Activated CD8-positive, alpha-beta memory T cell treated with anti-CD3 and anti-CD28 coated beads for 24 hours (primary cell): ENCODE measurements around the gene GPAT2.
"Not testable (repeated sequence)": the region's sequence is repeated elsewhere in the genome, so short reads cannot be mapped to it uniquely, and the experiment has no call there.

Experiments
- DNase-seq: peaks from one replicate; pipeline ENCODE4 v3.0.0-alpha.2; 2020

The GPAT2 gene

GRCh38 chr2:96022701-96023447 is 11.8 kb downstream of the GPAT2 start:
- peak; percentile 91 for DNase-seq

GRCh38 chr2:96022126-96022525 is 12.6 kb downstream of the GPAT2 start:
- not testable (repeated sequence) for DNase-seq

- not testable (repeated sequence) for DNase-seq
These were observed 13.6 kb downstream of the GPAT2 start for GRCh38 chr2:96021142-96021541.

- DNase-seq: not testable (repeated sequence)
These were observed 14.7 kb downstream of the GPAT2 start for GRCh38 chr2:96019909-96020590.

- not testable (repeated sequence) for DNase-seq
These were observed 18.4 kb downstream of the GPAT2 start for GRCh38 chr2:96016321-96016720.

GRCh38 chr2:96012792-96013264 is 21.9 kb downstream of the GPAT2 start:
- not testable (repeated sequence) for DNase-seq

- DNase-seq: not testable (repeated sequence)
These were observed 22.5 kb downstream of the GPAT2 start for GRCh38 chr2:96012086-96012791.

- not testable (repeated sequence) for DNase-seq
These were observed 23.6 kb downstream of the GPAT2 start for GRCh38 chr2:96011129-96011455.

GRCh38 chr2:96010320-96011128 is 24.2 kb downstream of the GPAT2 start:
- peak; percentile 98 for DNase-seq

- DNase-seq: not testable (repeated sequence)
These were observed 24.9 kb downstream of the GPAT2 start for GRCh38 chr2:96009833-96010232.

GRCh38 chr2:96008051-96008450 is 26.7 kb downstream of the GPAT2 start:
- DNase-seq: not testable (repeated sequence)

- not testable (repeated sequence) for DNase-seq
These were observed 28.5 kb downstream of the GPAT2 start for GRCh38 chr2:96006248-96006647.

- DNase-seq: peak; percentile 82
These were observed 42.0 kb downstream of the GPAT2 start for GRCh38 chr2:95992520-95993272.

GRCh38 chr2:95992102-95992501 is 42.6 kb downstream of the GPAT2 start:
- DNase-seq: peak; percentile 73

- DNase-seq: peak; percentile 80
These were observed 43.2 kb downstream of the GPAT2 start, which contains the start of gene ANKRD36C for GRCh38 chr2:95991351-95992094. ANKRD36C (minus strand) TSS chr2:95991824; CDS start chr2:95991708, 116 bp downstream.

GRCh38 chr2:95990884-95991283 is 43.8 kb downstream of the GPAT2 start:
- not testable (repeated sequence) for DNase-seq
